Colonic mucosa (tissue), 4 donors: ENCODE data around the gene TRIO. TPM values are rescaled to one million over a fixed set of nuclear protein-coding genes. Genes with fewer than 3 reads are reported as not detected.

Experiments
- DNase-seq: peaks from one replicate; pipeline ENCODE4 v3.0.0-alpha.2; 2020
- H3K27ac ChIP-seq: fragments of 200-600 bp; one replicate; pipeline ENCODE4 v1.8.0; 2021
- H3K27me3 ChIP-seq: fragments of 200-600 bp; one replicate; pipeline ENCODE4 v1.8.0; 2021
- H3K36me3 ChIP-seq: fragments of 200-600 bp; one replicate; pipeline ENCODE4 v1.8.0; 2021
- H3K4me1 ChIP-seq: fragments of 200-600 bp; one replicate; pipeline ENCODE4 v1.8.0; 2021; ENCODE audit warnings: mild to moderate bottlenecking
- H3K4me3 ChIP-seq: fragments of 200-600 bp; one replicate; pipeline ENCODE4 v1.8.0; 2021
- H3K9ac ChIP-seq, 2 donors: one replicate each; pipeline ENCODE4 v1.7.0; 2013; ENCODE audit warnings: control low read depth in 2 of 2, low read depth in 2 of 2, low read length in 2 of 2
- H3K9me3 ChIP-seq: fragments of 200-600 bp; one replicate; pipeline ENCODE4 v1.8.0; 2021
- intact Hi-C: fragments of 100-400 bp; cut with DNase I; formaldehyde crosslinking; loops from one replicate; pipeline ENCODE4 v1.14.1; 2022
- total RNA-seq, 2 donors: library from RNA; stranded (reverse); fragmentation: NEBNext Ultra II Directional in 1 of 2; extraction: Animal tissue kit (Norgen Biotek cat#: 25700) in 1 of 2; gene quantifications; one replicate each; pipeline ENCODE4 v1.2.1, GENCODE V29; 2021
- TF ChIP-seq, protein P1 (sequence below): fragments of 200-600 bp; IDR thresholded peaks from one replicate; pipeline ENCODE4 v1.8.0; 2022; ENCODE audit warnings: antibody characterized with exemption, mild to moderate bottlenecking
- donor health status: healthy.
- donor health status: DM: no; HTN: no; CAD: no.
- donor health status: DM: no; HTN: no; CAD: no.

Gene TRIO
- total RNA-seq, 2 donors from 2014 or later = 134 to 138 TPM

DNA sequence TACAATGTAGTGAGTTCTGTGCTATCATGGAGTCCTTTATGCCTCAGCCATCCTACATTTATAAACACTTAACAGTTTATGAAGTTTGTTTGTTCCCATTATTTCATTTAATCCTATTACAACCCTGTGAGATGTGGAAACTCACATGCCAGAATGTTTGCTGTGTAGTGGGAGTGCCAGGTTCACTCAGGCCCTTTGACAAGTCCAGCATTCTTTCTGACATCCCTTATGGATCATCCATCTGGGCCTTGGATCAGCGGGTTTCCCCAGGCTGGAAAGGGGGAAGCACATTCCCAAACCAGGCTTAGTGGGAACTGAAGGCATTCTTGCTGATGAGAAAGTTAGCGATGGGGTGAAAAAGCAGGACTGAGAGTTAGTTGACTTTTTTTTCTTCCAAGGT lies 310.3 kb downstream of the TRIO start:
- no peak overlapping the region for H3K4me3 ChIP-seq
- H3K27ac ChIP-seq = no peak overlapping the region
- H3K36me3 ChIP-seq = no peaks in the 10 kb centered on the region
- intact Hi-C loops = no loop called here
- H3K9me3 ChIP-seq = no peaks in the 10 kb centered on the region
- H3K9ac ChIP-seq = no peak overlapping the region
- TF ChIP-seq, protein P1, sequence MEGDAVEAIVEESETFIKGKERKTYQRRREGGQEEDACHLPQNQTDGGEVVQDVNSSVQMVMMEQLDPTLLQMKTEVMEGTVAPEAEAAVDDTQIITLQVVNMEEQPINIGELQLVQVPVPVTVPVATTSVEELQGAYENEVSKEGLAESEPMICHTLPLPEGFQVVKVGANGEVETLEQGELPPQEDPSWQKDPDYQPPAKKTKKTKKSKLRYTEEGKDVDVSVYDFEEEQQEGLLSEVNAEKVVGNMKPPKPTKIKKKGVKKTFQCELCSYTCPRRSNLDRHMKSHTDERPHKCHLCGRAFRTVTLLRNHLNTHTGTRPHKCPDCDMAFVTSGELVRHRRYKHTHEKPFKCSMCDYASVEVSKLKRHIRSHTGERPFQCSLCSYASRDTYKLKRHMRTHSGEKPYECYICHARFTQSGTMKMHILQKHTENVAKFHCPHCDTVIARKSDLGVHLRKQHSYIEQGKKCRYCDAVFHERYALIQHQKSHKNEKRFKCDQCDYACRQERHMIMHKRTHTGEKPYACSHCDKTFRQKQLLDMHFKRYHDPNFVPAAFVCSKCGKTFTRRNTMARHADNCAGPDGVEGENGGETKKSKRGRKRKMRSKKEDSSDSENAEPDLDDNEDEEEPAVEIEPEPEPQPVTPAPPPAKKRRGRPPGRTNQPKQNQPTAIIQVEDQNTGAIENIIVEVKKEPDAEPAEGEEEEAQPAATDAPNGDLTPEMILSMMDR = no peak
- H3K27me3 ChIP-seq = no peaks in the 10 kb centered on the region
- peaks cover 6% of the 10 kb centered on the region for H3K4me1 ChIP-seq
- DNase-seq = no peak

DNA sequence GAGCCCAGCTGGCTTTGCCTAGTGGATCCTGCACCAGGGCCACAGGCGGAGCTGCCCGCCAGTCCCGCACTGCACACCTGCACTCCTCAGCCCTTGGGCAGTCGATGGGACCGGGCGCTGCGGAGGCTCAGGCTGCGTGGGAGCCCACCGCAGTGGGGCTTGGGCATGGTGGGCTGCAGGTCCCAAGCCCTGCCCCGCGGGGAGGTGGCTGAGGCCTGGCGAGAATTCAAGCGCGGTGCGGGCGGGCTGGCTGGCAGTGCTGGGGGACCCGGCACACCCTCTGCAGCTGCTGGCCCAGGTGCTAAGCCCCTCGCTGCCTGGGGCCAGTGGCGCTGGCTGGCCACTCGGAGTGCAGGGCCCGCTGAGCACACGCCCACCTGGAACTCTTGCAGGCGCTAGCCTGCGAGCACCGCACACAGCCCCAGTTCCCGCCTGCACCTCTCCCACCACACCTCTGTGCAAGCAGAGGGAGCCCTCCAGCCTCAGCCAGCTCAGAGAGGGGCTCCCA lies 312.7 kb downstream of the TRIO start:
- no peaks in the 10 kb centered on the region for H3K4me1 ChIP-seq
- H3K4me3 ChIP-seq = no peak overlapping the region
- H3K9ac ChIP-seq = no peak overlapping the region
- no peaks in the 10 kb centered on the region for H3K9me3 ChIP-seq
- no peaks in the 10 kb centered on the region for H3K27me3 ChIP-seq
- no peak overlapping the region for H3K27ac ChIP-seq
- no peak for DNase-seq
- H3K36me3 ChIP-seq = no peaks in the 10 kb centered on the region
- intact Hi-C loops = no loop called here
- TF ChIP-seq, protein P1 = no peak

DNA sequence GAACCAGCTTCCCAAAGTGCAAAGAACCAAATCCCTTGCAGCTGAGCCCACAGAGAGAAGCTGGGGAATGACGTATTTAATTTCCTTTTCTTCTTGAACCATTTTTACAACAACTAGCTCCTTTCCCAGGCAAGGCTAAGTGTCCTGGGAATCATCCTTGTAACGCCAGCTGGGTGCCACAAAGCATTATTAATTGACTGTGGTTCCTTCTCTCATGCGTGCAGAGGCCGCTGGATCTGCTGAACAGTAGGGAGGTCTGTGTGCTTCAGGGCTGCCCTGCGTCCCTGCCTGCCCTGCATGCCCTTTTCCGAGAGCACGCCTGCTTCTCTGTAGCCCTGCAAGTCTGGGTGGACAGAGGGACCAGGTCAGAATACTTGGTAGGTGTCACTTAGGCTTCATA lies 314.3 kb downstream of the TRIO start:
- Histone ChIP-seq H3K27ac (no peak overlapping the region), H3K4me1 (no peaks in the 10 kb centered on the region), H3K4me3 (no peak overlapping the region), H3K27me3 (no peaks in the 10 kb centered on the region), H3K9ac (no peak overlapping the region), H3K9me3 (no peaks in the 10 kb centered on the region), H3K36me3 (no peaks in the 10 kb centered on the region)
- TF ChIP-seq, protein P1 = no peak
- no peak for DNase-seq
- intact Hi-C loops = no loop called here

DNA sequence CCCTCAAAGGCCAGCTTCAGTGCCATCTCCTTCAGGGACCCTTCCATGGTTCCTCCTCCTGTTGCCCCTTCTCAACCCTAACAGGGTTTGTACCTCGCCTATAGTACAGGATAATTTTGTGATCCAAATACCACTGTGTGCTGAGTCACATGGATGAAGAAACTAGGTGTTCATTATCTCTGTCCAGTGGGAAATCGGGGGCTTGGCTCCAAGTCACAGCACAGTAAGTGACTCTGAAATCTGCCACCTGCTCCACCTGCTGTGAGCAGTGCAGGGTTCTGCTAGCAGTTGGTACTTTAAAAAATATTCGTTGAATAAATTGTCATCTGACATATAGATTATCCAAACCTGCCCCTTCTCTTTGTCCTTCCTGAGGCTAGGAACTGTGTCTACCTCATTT lies 315.3 kb downstream of the TRIO start:
- DNase-seq = no peak
- intact Hi-C loops = no loop called here
- TF ChIP-seq, protein P1 = no peak
- Histone ChIP-seq H3K36me3 (no peaks in the 10 kb centered on the region), H3K4me3 (no peak overlapping the region), H3K27me3 (no peaks in the 10 kb centered on the region), H3K4me1 (no peaks in the 10 kb centered on the region), H3K9me3 (no peaks in the 10 kb centered on the region), H3K9ac (no peak overlapping the region), H3K27ac (no peak overlapping the region)

DNA sequence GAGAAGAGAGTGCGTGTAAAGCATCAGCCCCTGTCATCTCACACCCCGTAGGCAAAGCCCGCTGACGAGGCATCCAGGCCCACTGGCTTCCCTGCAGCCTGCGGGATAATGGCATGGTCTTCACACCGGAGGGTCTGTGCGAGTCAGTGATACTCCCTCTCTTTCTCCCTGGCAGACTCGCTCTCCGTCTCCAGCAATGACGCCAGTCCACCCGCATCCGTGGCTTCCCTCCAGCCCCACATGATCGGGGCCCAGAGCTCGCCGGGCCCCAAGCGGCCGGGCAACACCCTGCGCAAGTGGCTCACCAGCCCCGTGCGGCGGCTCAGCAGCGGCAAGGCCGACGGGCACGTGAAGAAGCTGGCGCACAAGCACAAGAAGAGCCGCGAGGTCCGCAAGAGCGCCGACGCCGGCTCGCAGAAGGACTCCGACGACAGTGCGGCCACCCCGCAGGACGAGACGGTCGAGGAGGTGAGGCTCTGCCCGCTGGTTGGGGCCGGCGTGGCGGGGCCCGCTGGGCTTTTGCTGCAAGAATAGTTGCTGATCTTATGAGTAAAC lies 317.8 kb downstream of the TRIO start:
- H3K27me3 ChIP-seq = no peaks in the 10 kb centered on the region
- peaks cover 6% of the 10 kb centered on the region for H3K4me1 ChIP-seq
- no peak overlapping the region for H3K9ac ChIP-seq
- no peaks in the 10 kb centered on the region for H3K9me3 ChIP-seq
- TF ChIP-seq, protein P1 = no peak
- intact Hi-C loops = no loop called here
- H3K27ac ChIP-seq = no peak overlapping the region
- no peak overlapping the region for H3K4me3 ChIP-seq
- H3K36me3 ChIP-seq = no peaks in the 10 kb centered on the region
- DNase-seq = no peak
